Parathyroid adenoma (tissue), 2 donors: ENCODE measurements around the gene OLIG2.

Experiments used
- H2AFZ ChIP-seq: fragments of 300-600 bp; sonication (generic); one replicate; pipeline ENCODE4 v1.7.0; 2017; ENCODE audit warnings: antibody characterized with exemption, mild to moderate bottlenecking
- H3K27ac ChIP-seq: fragments of 300-600 bp; sonication (generic); one replicate; pipeline ENCODE4 v1.7.0; 2017
- H3K27me3 ChIP-seq: fragments of 300-600 bp; sonication (generic); one replicate; pipeline ENCODE4 v1.7.0; 2017; ENCODE audit warnings: low read length; ENCODE audit not compliant: control insufficient read depth, insufficient read depth
- H3K36me3 ChIP-seq: fragments of 300-600 bp; sonication (generic); one replicate; pipeline ENCODE4 v1.7.0; 2017; ENCODE audit warnings: low read length; ENCODE audit not compliant: control insufficient read depth, insufficient read depth
- H3K4me1 ChIP-seq: fragments of 300-600 bp; sonication (generic); one replicate; pipeline ENCODE4 v1.7.0; 2017; ENCODE audit warnings: control low read depth
- H3K4me2 ChIP-seq: fragments of 300-600 bp; sonication (generic); one replicate; pipeline ENCODE4 v1.7.0; 2017; ENCODE audit warnings: low read length
- H3K4me3 ChIP-seq: fragments of 300-600 bp; sonication (generic); one replicate; pipeline ENCODE4 v1.7.0; 2017; ENCODE audit warnings: low read depth, low read length
- H3K79me2 ChIP-seq: fragments of 300-600 bp; sonication (generic); one replicate; pipeline ENCODE4 v1.7.0; 2017; ENCODE audit warnings: control low read depth
- H3K9ac ChIP-seq: fragments of 300-600 bp; sonication (generic); one replicate; pipeline ENCODE4 v1.7.0; 2017; ENCODE audit warnings: mild to moderate bottlenecking
- H3K9me3 ChIP-seq: fragments of 300-600 bp; sonication (generic); one replicate; pipeline ENCODE4 v1.7.0; 2017; ENCODE audit warnings: low read length; ENCODE audit not compliant: control insufficient read depth
- CTCF ChIP-seq: fragments of 300-600 bp; sonication (generic); IDR thresholded peaks from one replicate; pipeline ENCODE4 v1.7.0; 2017; ENCODE audit warnings: antibody characterized with exemption, mild to moderate bottlenecking
- donor health status: primary hyperparathyroidism.

OLIG2 gene

GRCh38 chr21:33063375-33063883 is 37.7 kb downstream of the OLIG2 start:
- H3K9ac ChIP-seq: no peak overlapping the region
- H3K4me2 ChIP-seq: no peak overlapping the region
- no peak for TF ChIP-seq CTCF
- H3K79me2 ChIP-seq: no peaks in the 10 kb centered on the region
- H3K27ac ChIP-seq: no peak overlapping the region
- no peak overlapping the region for H3K4me3 ChIP-seq
- no peaks in the 10 kb centered on the region for H3K4me1 ChIP-seq
- H3K9me3 ChIP-seq: no peaks in the 10 kb centered on the region
- no peaks in the 10 kb centered on the region for H3K36me3 ChIP-seq
- no peaks in the 10 kb centered on the region for H3K27me3 ChIP-seq
- no peak overlapping the region for H2AFZ ChIP-seq

- no peaks in the 10 kb centered on the region for H3K9me3 ChIP-seq
- H3K27ac ChIP-seq: no peak overlapping the region
- H3K36me3 ChIP-seq: no peaks in the 10 kb centered on the region
- no peak overlapping the region for H2AFZ ChIP-seq
- H3K4me2 ChIP-seq: no peak overlapping the region
- H3K27me3 ChIP-seq: no peaks in the 10 kb centered on the region
- H3K79me2 ChIP-seq: no peaks in the 10 kb centered on the region
- H3K4me1 ChIP-seq: no peaks in the 10 kb centered on the region
- no peak overlapping the region for H3K9ac ChIP-seq
- H3K4me3 ChIP-seq: no peak overlapping the region
- TF ChIP-seq CTCF: no peak
Measured at GRCh38 chr21:33063907-33064622, 38.3 kb downstream of the OLIG2 start.

- Histone ChIP-seq H3K9me3 (no peaks in the 10 kb centered on the region), H3K79me2 (no peaks in the 10 kb centered on the region), H3K4me1 (no peaks in the 10 kb centered on the region), H2AFZ (no peak overlapping the region), H3K4me3 (no peak overlapping the region), H3K36me3 (no peaks in the 10 kb centered on the region), H3K4me2 (no peak overlapping the region), H3K9ac (no peak overlapping the region), H3K27me3 (no peaks in the 10 kb centered on the region), H3K27ac (no peak overlapping the region)
- TF ChIP-seq CTCF: no peak
Measured at GRCh38 chr21:33064623-33065390, 39.1 kb downstream of the OLIG2 start.

GRCh38 chr21:33067043-33067442 is 41.3 kb downstream of the OLIG2 start:
- no peak overlapping the region for H2AFZ ChIP-seq
- no peak overlapping the region for H3K4me2 ChIP-seq
- H3K36me3 ChIP-seq: no peaks in the 10 kb centered on the region
- no peaks in the 10 kb centered on the region for H3K4me1 ChIP-seq
- H3K9me3 ChIP-seq: no peaks in the 10 kb centered on the region
- no peak for TF ChIP-seq CTCF
- no peaks in the 10 kb centered on the region for H3K27me3 ChIP-seq
- H3K4me3 ChIP-seq: no peak overlapping the region
- H3K27ac ChIP-seq: no peak overlapping the region
- H3K9ac ChIP-seq: no peak overlapping the region
- no peaks in the 10 kb centered on the region for H3K79me2 ChIP-seq
